ENCODE results near the gene RTP1.

RTP1 gene

GRCh38 chr3:187243933-187244524 is 46.7 kb downstream of the RTP1 start:
- no peak for DNase-seq

GRCh38 chr3:187247398-187247797 is 50.1 kb downstream of the RTP1 start:
- no peak for DNase-seq

Measured in T-helper 9 cell (primary cell).